OCI-LY3 (cell line): ENCODE data around the gene EFNA5.

Source experiments
- H2AFZ ChIP-seq: fragments of 200-600, 300-600 bp; shearing (Covaris generic); 2 replicates; pipeline ENCODE4 v1.6.0; 2014; ENCODE audit warnings: antibody characterized with exemption, low read depth, low read length
- H3K27ac ChIP-seq: fragments of 200-600, 300-600 bp; sonication (generic); 2 replicates; pipeline ENCODE4 v1.5.1; 2014; ENCODE audit warnings: mild to moderate bottlenecking, low read length, moderate library complexity, mixed read lengths
- H3K27me3 ChIP-seq: fragments of 200-600, 300-600 bp; sonication (generic); 2 replicates; pipeline ENCODE4 v1.6.1; 2014; ENCODE audit warnings: low read depth, low read length, mixed read lengths
- H3K36me3 ChIP-seq: fragments of 200-600, 300-600 bp; sonication (generic); replicated peaks from 2 replicates; pipeline ENCODE3; 2014; ENCODE audit warnings: low read depth, low read length, mixed read lengths
- H3K4me1 ChIP-seq: fragments of 300-600, 200-600 bp; sonication (generic); 2 replicates; pipeline ENCODE4 v1.6.1; 2014; ENCODE audit warnings: low read length, mixed read lengths
- H3K4me2 ChIP-seq: fragments of 200-600, 300-600 bp; sonication (generic); 2 replicates; pipeline ENCODE4 v1.6.1; 2014; ENCODE audit warnings: low read length, mixed read lengths
- H3K4me3 ChIP-seq: fragments of 300-600, 200-600 bp; sonication (generic); 2 replicates; pipeline ENCODE4 v1.5.1; 2014; ENCODE audit warnings: antibody characterized with exemption, mild to moderate bottlenecking, low read length, moderate library complexity
- H3K79me2 ChIP-seq: fragments of 300-600, 200-600 bp; shearing (Covaris generic); 2 replicates; pipeline ENCODE4 v1.6.1; 2014; ENCODE audit warnings: mild to moderate bottlenecking, low read length, mixed read lengths
- H3K9ac ChIP-seq: fragments of 300-600, 200-600 bp; shearing (Covaris generic); 2 replicates; pipeline ENCODE4 v1.6.0; 2014; ENCODE audit warnings: mild to moderate bottlenecking, low read length, moderate library complexity
- H3K9me3 ChIP-seq: fragments of 200-600, 300-600 bp; shearing (Covaris generic); 2 replicates; pipeline ENCODE4 v1.6.1; 2014; ENCODE audit warnings: low read length, mixed read lengths; ENCODE audit not compliant: insufficient read depth
- H4K20me1 ChIP-seq: fragments of 200-600, 300-600 bp; sonication (generic); 2 replicates; pipeline ENCODE4 v1.6.1; 2016; ENCODE audit warnings: low read length, mixed read lengths; ENCODE audit not compliant: insufficient read depth
- CTCF ChIP-seq: fragments of 200-600, 300-600 bp; sonication (generic); IDR thresholded peaks from 2 replicates; pipeline ENCODE4 v1.5.1; 2014; ENCODE audit warnings: antibody characterized with exemption, low read length, low read depth
- EZH2phosphoT487 ChIP-seq: fragments of 200-600 bp; shearing (Covaris generic); IDR thresholded peaks from 2 replicates; pipeline ENCODE4 v1.6.1; 2018; ENCODE audit warnings: antibody characterized with exemption, mixed run types, low read depth

EFNA5 gene

GRCh38 chr5:107544476-107544875 is 126.3 kb downstream of the EFNA5 start:
- Histone ChIP-seq H3K36me3 (no peaks in the 10 kb centered on the region), H2AFZ (no peak overlapping the region), H4K20me1 (no peaks in the 10 kb centered on the region), H3K79me2 (no peaks in the 10 kb centered on the region), H3K4me1 (0 out of 2 replicates have a peak, but pooled peaks cover 3% of the 10 kb centered on the region), H3K9me3 (no peaks in the 10 kb centered on the region), H3K27me3 (no peaks in the 10 kb centered on the region), H3K4me3 (no peak overlapping the region), H3K9ac (no peak overlapping the region), H3K27ac (no peak overlapping the region), H3K4me2 (no peak overlapping the region)
- TF ChIP-seq EZH2phosphoT487 = no peak
- no peak for TF ChIP-seq CTCF

- no peak overlapping the region for H3K9ac ChIP-seq
- TF ChIP-seq CTCF (no peak), EZH2phosphoT487 (no peak)
Observed at GRCh38 chr5:107543868-107544267, 126.9 kb downstream of the EFNA5 start.

GRCh38 chr5:107542831-107543231 is 127.9 kb downstream of the EFNA5 start:
- Histone ChIP-seq H3K27me3 (no peaks in the 10 kb centered on the region), H3K36me3 (no peaks in the 10 kb centered on the region), H3K79me2 (no peaks in the 10 kb centered on the region), H3K9ac (no peak overlapping the region), H3K4me1 (0 out of 2 replicates have a peak, but pooled peaks cover 3% of the 10 kb centered on the region), H3K4me3 (no peak overlapping the region), H3K4me2 (no peak overlapping the region), H3K9me3 (no peaks in the 10 kb centered on the region), H4K20me1 (no peaks in the 10 kb centered on the region), H2AFZ (no peak overlapping the region), H3K27ac (no peak overlapping the region)
- TF ChIP-seq CTCF = no peak
- no peak for TF ChIP-seq EZH2phosphoT487

More at GRCh38 chr5:107543868-107544267, 126.9 kb downstream of the EFNA5 start:
- 0 out of 2 replicates have a peak, but pooled peaks cover 3% of the 10 kb centered on the region for H3K4me1 ChIP-seq
- H3K9me3 ChIP-seq = no peaks in the 10 kb centered on the region
- H3K4me2 ChIP-seq = no peak overlapping the region
- H3K27ac ChIP-seq = no peak overlapping the region
- H3K27me3 ChIP-seq = no peaks in the 10 kb centered on the region
- H3K36me3 ChIP-seq = no peaks in the 10 kb centered on the region
- no peak overlapping the region for H3K4me3 ChIP-seq
- no peaks in the 10 kb centered on the region for H4K20me1 ChIP-seq
- no peaks in the 10 kb centered on the region for H3K79me2 ChIP-seq
- no peak overlapping the region for H2AFZ ChIP-seq

- Histone ChIP-seq H3K9me3 (no peaks in the 10 kb centered on the region), H2AFZ (no peak overlapping the region), H3K27me3 (no peaks in the 10 kb centered on the region), H4K20me1 (no peaks in the 10 kb centered on the region), H3K79me2 (no peaks in the 10 kb centered on the region), H3K27ac (no peak overlapping the region), H3K4me3 (no peak overlapping the region), H3K36me3 (no peaks in the 10 kb centered on the region), H3K9ac (no peak overlapping the region), H3K4me1 (0 out of 2 replicates have a peak, but pooled peaks cover 3% of the 10 kb centered on the region), H3K4me2 (peak overlapping the region; percentile 17; the same call in 1 of the 2 replicates)
- TF ChIP-seq EZH2phosphoT487 (no peak), CTCF (no peak)
Observed at GRCh38 chr5:107542428-107542827, 128.3 kb downstream of the EFNA5 start.
